Keratinocyte (primary cell): ENCODE data around the gene RBM44. TPM values are rescaled to one million over a fixed set of nuclear protein-coding genes. Genes with fewer than 3 reads are reported as not detected.

Experiments used
- DNase-seq: peaks from one replicate; pipeline ENCODE4 v3.0.0-alpha.2; 2011; ENCODE audit warnings: low read depth, missing footprints, low spot score
- FAIRE-seq: peaks from 2 replicates; lab custom pipeline; 2011; peaks lifted over from hg19 to GRCh38; lab: Jason Lieb, UNC
- H2AFZ ChIP-seq: 2 replicates; pipeline ENCODE4 v1.6.0; 2012; ENCODE audit warnings: low read length, control low read depth, inconsistent platforms; ENCODE audit not compliant: control insufficient read depth
- H3K27ac ChIP-seq: 2 replicates; pipeline ENCODE4 v1.5.1; 2011; ENCODE audit warnings: low read length; ENCODE audit not compliant: control insufficient read depth, insufficient read depth
- H3K27me3 ChIP-seq: 3 replicates; pipeline ENCODE4 v1.6.0; 2011; ENCODE audit warnings: low read length; ENCODE audit not compliant: control insufficient read depth, insufficient read depth; ENCODE audit errors: extremely low read depth
- H3K36me3 ChIP-seq, 2 experiments: 2 replicates in 1 of 2; 3 replicates in 1 of 2; pipeline ENCODE4 v1.5.1; 2011; ENCODE audit warnings: low read length in 2 of 2, mild to moderate bottlenecking in 1 of 2; ENCODE audit not compliant: control insufficient read depth in 2 of 2, insufficient read depth in 2 of 2; ENCODE audit errors: extremely low read depth in 1 of 2
- H3K4me1 ChIP-seq: 3 replicates; pipeline ENCODE4 v1.5.1; 2011; ENCODE audit warnings: low read length; ENCODE audit not compliant: control insufficient read depth, insufficient read depth; ENCODE audit errors: extremely low read depth
- H3K4me2 ChIP-seq: 3 replicates; pipeline ENCODE4 v1.6.0; 2011; ENCODE audit warnings: low read depth, low read length; ENCODE audit not compliant: control insufficient read depth, insufficient read depth; ENCODE audit errors: extremely low read depth
- H3K4me3 ChIP-seq, 3 experiments: fragments of 200-600 bp in 1 of 3; sonication (generic) in 1 of 3; 2 replicates in 2 of 3; 3 replicates in 1 of 3; pipeline ENCODE4 v1.5.1; 2011 to 2016; ENCODE audit warnings: low read length in 3 of 3, mild to moderate bottlenecking in 3 of 3, control low read depth in 2 of 3, inconsistent platforms in 1 of 3, low read depth in 1 of 3, mixed read lengths in 1 of 3, mixed run types in 1 of 3, moderate library complexity in 1 of 3; ENCODE audit not compliant: control insufficient read depth in 2 of 3, insufficient read depth in 2 of 3; ENCODE audit errors: extremely low read depth in 1 of 3
- H3K79me2 ChIP-seq: 2 replicates; pipeline ENCODE4 v1.6.0; 2012; ENCODE audit warnings: low read length; ENCODE audit not compliant: control insufficient read depth, insufficient read depth
- H3K9ac ChIP-seq: 3 replicates; pipeline ENCODE4 v1.6.0; 2011; ENCODE audit warnings: low read length; ENCODE audit not compliant: control insufficient read depth, insufficient read depth; ENCODE audit errors: extremely low read depth
- H3K9me1 ChIP-seq: 3 replicates; pipeline ENCODE4 v1.6.0; 2011; ENCODE audit warnings: low read length; ENCODE audit not compliant: control insufficient read depth, insufficient read depth; ENCODE audit errors: extremely low read depth
- H3K9me3 ChIP-seq: 2 replicates; pipeline ENCODE4 v1.5.1; 2012; ENCODE audit warnings: low read depth, low read length; ENCODE audit not compliant: control insufficient read depth
- H4K20me1 ChIP-seq: 3 replicates; pipeline ENCODE4 v1.6.0; 2011; ENCODE audit warnings: low read length; ENCODE audit not compliant: control insufficient read depth, insufficient read depth; ENCODE audit errors: extremely low read depth
- CTCF ChIP-seq, 3 experiments: IDR thresholded peaks in 1 of 3; conservative IDR thresholded peaks in 1 of 3; optimal IDR thresholded peaks in 1 of 3; 2 replicates in 2 of 3; 3 replicates in 1 of 3; pipeline versions ENCODE3 to v1.5.1; 2011; ENCODE audit warnings: low read length in 3 of 3, mild to moderate bottlenecking in 3 of 3, moderate library complexity in 2 of 3, control low read depth in 1 of 3, inconsistent platforms in 1 of 3; ENCODE audit not compliant: insufficient read depth in 2 of 3; ENCODE audit errors: extremely low read depth in 1 of 3
- EZH2 ChIP-seq: IDR thresholded peaks from one replicate; pipeline ENCODE4 v1.6.1; 2012; ENCODE audit warnings: inconsistent platforms, mild to moderate bottlenecking, low read length, moderate library complexity
- dilution Hi-C: fragments of 300-500 bp; cut with MboI; formaldehyde crosslinking; loops from one replicate; pipeline ENCODE4 v1.7.0; 2020; ENCODE audit warnings: low sequenced_read_pairs; ENCODE audit not compliant: extremely low pct_ligation_motif_present
- polyA plus RNA-seq, 5 experiments: library from polyadenylated mRNA; depleted of rRNA in 3 of 5; stranded (reverse) in 3 of 5; stranded (forward) in 1 of 5; unstranded in 1 of 5; fragments of >200 nt; gene quantifications; 1 replicate in 1 of 5; 2 replicates in 3 of 5; 3 replicates in 1 of 5; pipeline versions ENCODE4 v1.2.1 to v1.2.3, GENCODE V29; 2011 to 2012; ENCODE audit warnings: missing spikeins in 2 of 5, low read depth in 1 of 5, low replicate concordance in 1 of 5

The RBM44 gene
- polyA plus RNA-seq, 1 donor (not counting 4 experiments of a cell fraction or from before 2014, with no cell fraction given), result 0.14 TPM

- Histone ChIP-seq H3K4me1 (no peaks in the 10 kb centered on the region), H3K4me3 (no peak overlapping the region), H4K20me1 (no peaks in the 10 kb centered on the region), H2AFZ (no peak overlapping the region), H3K27me3 (no peaks in the 10 kb centered on the region), H3K9ac (no peak overlapping the region), H3K9me3 (no peaks in the 10 kb centered on the region), H3K27ac (no peak overlapping the region), H3K9me1 (no peaks in the 10 kb centered on the region), H3K36me3 (no peaks in the 10 kb centered on the region), H3K4me2 (no peak overlapping the region), H3K79me2 (no peaks in the 10 kb centered on the region)
- DNase-seq (no peak), FAIRE-seq (no peak)
- TF ChIP-seq EZH2, result no peak
- TF ChIP-seq CTCF (optimal IDR thresholded peaks at IDR 0.05 in 1 of 3, IDR thresholded peaks at IDR 0.05 in 1 of 3, conservative IDR thresholded peaks at IDR 0.05 in 1 of 3; ENCODE audit: extremely low read depth in 1 of 3, insufficient read depth in 2 of 3, low read length in 3 of 3), result no peak
- dilution Hi-C loops, result no loop called here
Measured at GRCh38 chr2:237830522-237830921, 31.9 kb downstream of the RBM44 start.

- Histone ChIP-seq H3K9me1 (no peaks in the 10 kb centered on the region), H3K36me3 (no peaks in the 10 kb centered on the region), H3K9me3 (no peaks in the 10 kb centered on the region), H3K4me3 (no peak overlapping the region), H3K4me1 (no peaks in the 10 kb centered on the region), H3K27me3 (no peaks in the 10 kb centered on the region), H3K27ac (no peak overlapping the region), H3K79me2 (no peaks in the 10 kb centered on the region), H3K9ac (no peak overlapping the region), H2AFZ (no peak overlapping the region), H3K4me2 (no peak overlapping the region), H4K20me1 (no peaks in the 10 kb centered on the region)
- dilution Hi-C loops, result no loop called here
- TF ChIP-seq EZH2, result no peak
- no peak for TF ChIP-seq CTCF (optimal IDR thresholded peaks at IDR 0.05 in 1 of 3, IDR thresholded peaks at IDR 0.05 in 1 of 3, conservative IDR thresholded peaks at IDR 0.05 in 1 of 3; ENCODE audit: extremely low read depth in 1 of 3, insufficient read depth in 2 of 3, low read length in 3 of 3)
- DNase-seq (no peak), FAIRE-seq (no peak)
Measured at GRCh38 chr2:237833546-237833945, 35.0 kb downstream of the RBM44 start.
